GM12874 (cell line): ENCODE data around the gene IL5.

ENCODE experiments used
- CTCF ChIP-seq: IDR thresholded peaks from 2 replicates; pipeline ENCODE4 v1.5.1; 2011; ENCODE audit warnings: low read depth, mild to moderate bottlenecking, control low read depth, low read length, moderate library complexity; ENCODE audit not compliant: insufficient read depth

Gene IL5

DNA sequence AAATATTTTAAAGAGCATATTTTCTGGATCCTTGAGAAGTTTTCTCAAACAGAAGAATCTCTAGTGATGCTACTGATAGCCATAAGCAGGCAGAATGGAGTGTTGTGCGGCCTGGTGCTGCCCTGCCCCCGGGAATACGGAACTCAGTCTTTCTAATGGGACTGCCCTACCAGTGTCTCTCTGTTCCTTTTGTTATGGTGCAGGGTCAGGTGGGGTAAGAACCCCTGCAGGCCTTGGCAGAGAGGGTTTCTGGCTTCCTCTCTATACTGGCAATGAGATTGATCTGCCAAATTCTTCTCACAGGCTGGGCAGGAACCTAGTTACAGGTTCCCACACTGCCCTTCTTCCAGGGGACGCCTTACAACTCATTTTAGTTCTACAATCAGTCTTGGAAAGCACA, 2.6 kb downstream of the IL5 start:
- no peak for TF ChIP-seq CTCF

DNA sequence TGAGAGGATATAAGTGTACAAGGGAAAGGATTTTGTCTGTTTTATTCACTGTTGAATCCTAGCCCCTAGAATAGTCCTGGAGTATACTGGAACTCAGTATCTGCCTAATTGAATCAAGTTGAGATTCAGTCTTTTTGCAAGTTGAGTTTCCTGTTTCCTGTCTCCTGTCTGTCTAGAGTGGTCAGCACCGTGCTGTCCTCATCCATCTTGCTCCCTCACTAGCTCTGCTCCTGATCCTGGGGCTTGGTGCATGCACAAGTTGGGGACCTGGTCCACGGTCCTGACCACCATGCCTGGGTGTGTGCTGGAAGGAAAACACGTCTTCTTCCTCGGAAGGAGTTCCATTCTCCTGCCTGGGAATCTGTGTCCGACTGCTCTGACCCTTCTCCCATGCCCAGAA, 3.2 kb downstream of the IL5 start:
- no peak for TF ChIP-seq CTCF

- no peak for TF ChIP-seq CTCF
These were observed 3.6 kb downstream of the IL5 start for GRCh38 chr5:132539716-132540115.

GRCh38 chr5:132530946-132531345, 12.4 kb downstream of the IL5 start:
- TF ChIP-seq CTCF: no peak

- TF ChIP-seq CTCF: no peak
These were observed 14.3 kb downstream of the IL5 start for GRCh38 chr5:132528866-132529634.

- TF ChIP-seq CTCF: no peak
These were observed 15.3 kb downstream of the IL5 start for GRCh38 chr5:132528021-132528420.

DNA sequence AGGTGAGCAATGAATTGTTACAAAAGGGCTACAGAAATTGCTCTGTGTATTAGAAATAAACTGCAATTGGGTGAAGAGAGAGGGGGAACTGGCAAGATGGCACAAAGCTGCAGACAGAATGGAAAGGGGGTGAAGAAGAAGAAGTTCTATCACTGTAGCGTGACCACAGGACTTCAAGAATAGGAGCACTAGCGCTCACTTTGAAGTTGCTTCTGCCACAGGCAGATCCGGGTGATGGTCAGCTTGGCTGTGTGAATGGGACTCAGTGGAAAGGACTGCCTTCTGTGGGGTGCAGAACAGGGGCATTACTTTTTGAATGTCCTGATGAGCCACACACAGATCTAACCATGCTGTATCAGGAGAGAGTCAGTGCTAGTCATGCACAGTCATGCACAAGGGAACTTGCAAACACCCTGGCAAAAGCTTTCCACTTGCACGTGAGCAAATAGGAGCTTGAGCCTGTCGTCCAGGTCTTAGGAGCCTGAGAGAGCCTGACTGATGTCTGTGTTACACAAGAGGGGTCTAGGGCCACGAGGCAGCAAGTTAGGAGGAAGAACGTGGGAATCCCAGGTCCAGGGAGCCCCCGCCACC, 16.3 kb downstream of the IL5 start:
- no peak for TF ChIP-seq CTCF
